Calu3 (cell line): ENCODE results near the gene MLXIP. TPM values are rescaled to one million over a fixed set of nuclear protein-coding genes. Genes with fewer than 3 reads are reported as not detected.

ENCODE experiments used
- BruUV-seq: library from RNA; stranded (reverse); fragments of 400-500 nt; replicated peaks from 2 replicates; lab custom pipeline; 2021; lab: Mats Ljungman, UMichigan
- CTCF ChIA-PET: fragments of 300-600 bp; sonication (Branson Sonifier 250); formaldehyde crosslinking; loops from one replicate; lab custom pipeline; 2022; ENCODE audit warnings: antibody characterized with exemption; lab: Charles Lee
- DNase-seq: peaks from one replicate; pipeline ENCODE4 v3.0.0; 2022
- H3K27ac Mint-ChIP-seq: one replicate; pipeline ENCODE4 v1.8.0; 2022; ENCODE audit warnings: mixed read lengths; ENCODE audit not compliant: unreplicated experiment
- H3K27me3 Mint-ChIP-seq: one replicate; pipeline ENCODE4 v1.8.0; 2022; ENCODE audit warnings: mixed read lengths; ENCODE audit not compliant: unreplicated experiment
- H3K36me3 Mint-ChIP-seq: one replicate; pipeline ENCODE4 v1.8.0; 2022; ENCODE audit warnings: mild to moderate bottlenecking, moderate library complexity, mixed read lengths; ENCODE audit not compliant: insufficient read depth, unreplicated experiment
- H3K4me1 Mint-ChIP-seq: one replicate; pipeline ENCODE4 v1.8.0; 2022; ENCODE audit warnings: mild to moderate bottlenecking, low read depth, mixed read lengths; ENCODE audit not compliant: unreplicated experiment
- H3K4me3 Mint-ChIP-seq: one replicate; pipeline ENCODE4 v1.8.0; 2022; ENCODE audit warnings: mild to moderate bottlenecking, low read depth, moderate library complexity, mixed read lengths; ENCODE audit not compliant: unreplicated experiment
- H3K9me3 Mint-ChIP-seq: one replicate; pipeline ENCODE4 v1.8.0; 2022; ENCODE audit warnings: low read depth, mixed read lengths; ENCODE audit not compliant: unreplicated experiment
- intact Hi-C: fragments of 100-400 bp; cut with micrococcal nuclease; formaldehyde crosslinking; loops from one replicate; pipeline ENCODE4 v1.10.0; 2022; ENCODE audit not compliant: unreplicated experiment
- total RNA-seq: library from RNA; stranded (reverse); gene quantifications from 2 replicates; pipeline ENCODE4 v1.2.3, GENCODE V29; 2022
- TF ChIP-seq, protein P1 (sequence below): fragments of 200-600 bp; IDR thresholded peaks from one replicate; pipeline ENCODE4 v1.8.0; 2022; ENCODE audit warnings: antibody characterized with exemption; ENCODE audit not compliant: unreplicated experiment

Gene MLXIP
- total RNA-seq, 1 experiment from 2014 or later: 55.3 TPM

- Mint-ChIP-seq H3K9me3 (peaks cover 2% of the 10 kb centered on the region), H3K4me1 (no peaks in the 10 kb centered on the region), H3K4me3 (peak within 1 kb of the TSS; percentile 66), H3K27me3 (peaks cover 18% of the 10 kb centered on the region), H3K27ac (no peak within 1 kb of the TSS), H3K36me3 (peaks cover 14% of the 10 kb centered on the region)
- CTCF ChIA-PET: interaction anchor here (0.6 kb wide), 1 partner anchor 29 kb away, joined by 3 read pairs; no protein-coding TSS in a partner anchor
- no TSS peak for BruUV-seq
- intact Hi-C loops: no loop called here
- TF ChIP-seq, protein P1, sequence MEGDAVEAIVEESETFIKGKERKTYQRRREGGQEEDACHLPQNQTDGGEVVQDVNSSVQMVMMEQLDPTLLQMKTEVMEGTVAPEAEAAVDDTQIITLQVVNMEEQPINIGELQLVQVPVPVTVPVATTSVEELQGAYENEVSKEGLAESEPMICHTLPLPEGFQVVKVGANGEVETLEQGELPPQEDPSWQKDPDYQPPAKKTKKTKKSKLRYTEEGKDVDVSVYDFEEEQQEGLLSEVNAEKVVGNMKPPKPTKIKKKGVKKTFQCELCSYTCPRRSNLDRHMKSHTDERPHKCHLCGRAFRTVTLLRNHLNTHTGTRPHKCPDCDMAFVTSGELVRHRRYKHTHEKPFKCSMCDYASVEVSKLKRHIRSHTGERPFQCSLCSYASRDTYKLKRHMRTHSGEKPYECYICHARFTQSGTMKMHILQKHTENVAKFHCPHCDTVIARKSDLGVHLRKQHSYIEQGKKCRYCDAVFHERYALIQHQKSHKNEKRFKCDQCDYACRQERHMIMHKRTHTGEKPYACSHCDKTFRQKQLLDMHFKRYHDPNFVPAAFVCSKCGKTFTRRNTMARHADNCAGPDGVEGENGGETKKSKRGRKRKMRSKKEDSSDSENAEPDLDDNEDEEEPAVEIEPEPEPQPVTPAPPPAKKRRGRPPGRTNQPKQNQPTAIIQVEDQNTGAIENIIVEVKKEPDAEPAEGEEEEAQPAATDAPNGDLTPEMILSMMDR: no peak
- DNase-seq: peak; percentile 57
These were observed 104.5 kb downstream of the MLXIP start, which contains the start of gene LRRC43 for GRCh38 chr12:122182887-122183587. TSS of gene LRRC43 (plus strand) at chr12:122183123. CDS start at chr12:122183145, 22 bp downstream.

DNA sequence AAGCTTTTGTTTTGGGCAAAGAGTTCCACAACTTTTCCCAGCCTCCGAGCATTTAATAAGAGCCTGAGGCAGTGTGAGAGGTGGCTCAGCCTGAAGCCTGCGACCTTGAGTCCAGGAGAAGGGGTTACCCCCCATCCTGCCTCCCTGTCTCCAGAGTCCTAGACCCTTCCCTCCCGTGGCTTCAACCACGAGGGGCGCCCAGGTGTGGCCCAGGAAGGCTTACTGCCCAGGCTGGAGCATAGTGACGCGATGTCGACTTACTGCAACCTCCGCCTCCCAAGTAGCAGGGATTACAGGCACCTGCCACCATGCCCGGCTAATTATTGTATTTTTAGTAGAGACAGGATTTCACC, 105.0 kb downstream of the MLXIP start:
- peaks cover 2% of the 10 kb centered on the region for H3K9me3 Mint-ChIP-seq
- H3K27ac Mint-ChIP-seq: no peak overlapping the region
- TF ChIP-seq, protein P1: no peak
- peaks cover 14% of the 10 kb centered on the region for H3K36me3 Mint-ChIP-seq
- no peaks in the 10 kb centered on the region for H3K4me1 Mint-ChIP-seq
- CTCF ChIA-PET: no interaction called here
- no peak for DNase-seq
- intact Hi-C loops: no loop called here
- peaks cover 18% of the 10 kb centered on the region for H3K27me3 Mint-ChIP-seq
- BruUV-seq: no TSS peak
- H3K4me3 Mint-ChIP-seq: peak overlapping the region; percentile 66

DNA sequence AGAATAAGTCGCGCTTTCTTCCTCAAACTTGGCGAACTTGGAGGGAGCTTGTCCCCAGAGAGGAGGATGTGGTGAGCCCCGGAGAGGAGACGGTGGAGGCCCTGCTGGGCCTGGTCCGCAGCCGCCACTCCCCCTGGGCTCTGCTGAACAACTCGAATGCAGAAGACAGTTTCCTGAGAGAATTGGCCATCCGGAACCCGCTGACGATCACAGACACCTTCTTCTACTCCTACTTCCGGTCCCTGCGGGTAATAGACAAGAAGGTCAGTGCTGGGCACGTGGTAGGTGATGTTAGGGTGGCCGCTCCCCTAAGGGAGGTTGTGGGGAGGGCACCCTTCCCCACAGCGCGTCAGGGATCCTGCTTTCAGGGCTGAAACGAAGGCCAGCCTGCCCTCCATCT, 106.0 kb downstream of the MLXIP start:
- Mint-ChIP-seq H3K27ac (no peak overlapping the region), H3K27me3 (peaks cover 22% of the 10 kb centered on the region), H3K36me3 (peaks cover 14% of the 10 kb centered on the region), H3K4me1 (no peaks in the 10 kb centered on the region), H3K4me3 (peak overlapping the region; percentile 66), H3K9me3 (no peaks in the 10 kb centered on the region)
- CTCF ChIA-PET: interaction anchor here (0.6 kb wide), 1 partner anchor 28 kb away, joined by 3 read pairs; no protein-coding TSS in a partner anchor
- intact Hi-C loops: no loop called here
- no peak for DNase-seq
- TF ChIP-seq, protein P1: no peak
- BruUV-seq: no TSS peak

DNA sequence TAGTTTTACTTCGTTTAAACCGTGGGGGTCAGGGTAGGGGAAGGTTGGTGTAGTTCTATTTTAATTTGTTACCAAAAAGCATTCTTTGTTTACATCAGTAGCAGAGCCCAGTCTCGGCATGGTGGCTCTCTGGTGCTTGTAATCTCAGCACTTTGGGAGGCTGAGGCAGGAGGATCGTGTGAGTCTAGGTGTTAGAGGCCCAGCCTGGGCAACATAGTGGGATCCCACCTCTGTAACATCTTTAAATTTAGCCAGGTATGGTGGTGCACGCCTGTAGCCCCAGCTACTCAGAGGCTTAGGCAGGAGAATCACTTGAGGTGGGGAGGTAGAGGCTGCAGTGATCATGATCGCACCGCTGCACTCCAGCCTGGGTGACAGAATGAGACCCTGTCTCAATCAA, 106.5 kb downstream of the MLXIP start:
- H3K27ac Mint-ChIP-seq: no peak overlapping the region
- no TSS peak for BruUV-seq
- CTCF ChIA-PET: no interaction called here
- no peaks in the 10 kb centered on the region for H3K9me3 Mint-ChIP-seq
- H3K4me1 Mint-ChIP-seq: no peaks in the 10 kb centered on the region
- DNase-seq: no peak
- peaks cover 28% of the 10 kb centered on the region for H3K27me3 Mint-ChIP-seq
- peaks cover 14% of the 10 kb centered on the region for H3K36me3 Mint-ChIP-seq
- intact Hi-C loops: no loop called here
- no peak overlapping the region for H3K4me3 Mint-ChIP-seq
- TF ChIP-seq, protein P1: no peak
